Tibial nerve (tissue), 4 donors: Measurements from ENCODE around the gene SOX3.

Experiments used
- CTCF ChIP-seq, 5 experiments: fragments of 200-600 bp in 3 of 5; fragments of 450-650 bp in 2 of 5; sonication (generic) in 3 of 5; IDR thresholded peaks; one replicate each; pipeline ENCODE4 v1.5.1; 2016 to 2019; ENCODE audit warnings: antibody characterized with exemption in 5 of 5, mild to moderate bottlenecking in 3 of 5, moderate library complexity in 2 of 5
- EP300 ChIP-seq, 2 donors: sonication (generic); formaldehyde crosslinking; IDR thresholded peaks; one replicate each; pipeline ENCODE4 v1.6.1; 2017; ENCODE audit warnings: antibody characterized with exemption in 2 of 2, mild to moderate bottlenecking in 1 of 2
- POLR2A ChIP-seq, 2 donors: fragments of 450-650 bp; IDR thresholded peaks; one replicate each; pipeline ENCODE4 v1.6.1; 2017; ENCODE audit warnings: antibody characterized with exemption in 2 of 2, mild to moderate bottlenecking in 2 of 2, moderate library complexity in 2 of 2

- TF ChIP-seq CTCF (IDR thresholded peaks at IDR 0.05): no peak
- TF ChIP-seq POLR2A (IDR thresholded peaks at IDR 0.05): no peak
- TF ChIP-seq EP300 (IDR thresholded peaks at IDR 0.05): no peak
These were observed 810 bp upstream of the SOX3 start for GRCh38 chrX:140505421-140506337.
